ENCODE data around the gene CCDC137. TPM values are rescaled to one million over a fixed set of nuclear protein-coding genes. Genes with fewer than 3 reads are reported as not detected.

Gene CCDC137
- total RNA-seq, 3 donors from 2014 or later (not counting 1 experiment from before 2014, with no cell fraction given): 15.6 to 24.2 (median 22.1) TPM

DNA sequence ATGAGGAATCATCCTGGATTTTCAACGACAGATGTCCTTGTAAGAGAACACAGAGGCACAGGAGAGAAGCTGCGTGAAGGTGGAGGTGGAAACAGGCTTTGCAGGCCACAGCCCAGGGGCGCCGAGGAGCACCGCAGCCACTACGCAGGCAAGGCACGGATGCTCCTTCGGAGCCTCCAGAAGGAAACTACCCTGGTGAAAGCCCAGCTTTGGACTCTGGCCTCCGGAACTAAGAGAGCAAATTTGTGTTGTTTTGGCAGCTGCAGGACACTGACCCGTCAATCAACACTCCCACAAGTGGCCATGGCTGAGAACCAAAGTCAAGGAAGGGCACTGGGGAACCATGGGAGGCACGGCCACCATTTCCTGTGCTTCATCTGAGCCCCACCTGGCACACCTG, 13.6 kb downstream of the CCDC137 start:
- DNase-seq (no peak), ATAC-seq (no peak)
- Mint-ChIP-seq H3K4me3 (no peak overlapping the region), H3K9me3 (no peaks in the 10 kb centered on the region), H3K4me1 (peaks cover 14 to 23% of the 10 kb centered on the region in 2 donors), H3K36me3 (no peaks in the 10 kb centered on the region), H3K27ac (no peak overlapping the region), H3K27me3 (ENCODE audit: low read depth in 2 of 2) (no peaks in the 10 kb centered on the region)
- intact Hi-C loops (cut with micrococcal nuclease): no loop called here
- H3K36me3 ChIP-seq (ENCODE audit: control insufficient read depth, insufficient read depth, low read length): no peaks in the 10 kb centered on the region
- H3K4me1 ChIP-seq (ENCODE audit: control insufficient read depth, insufficient read depth, low read length): peaks cover 22% of the 10 kb centered on the region
- no peaks in the 10 kb centered on the region for H3K27me3 ChIP-seq (ENCODE audit: control insufficient read depth, insufficient read depth, low read length)
- TF ChIP-seq, protein P1, sequence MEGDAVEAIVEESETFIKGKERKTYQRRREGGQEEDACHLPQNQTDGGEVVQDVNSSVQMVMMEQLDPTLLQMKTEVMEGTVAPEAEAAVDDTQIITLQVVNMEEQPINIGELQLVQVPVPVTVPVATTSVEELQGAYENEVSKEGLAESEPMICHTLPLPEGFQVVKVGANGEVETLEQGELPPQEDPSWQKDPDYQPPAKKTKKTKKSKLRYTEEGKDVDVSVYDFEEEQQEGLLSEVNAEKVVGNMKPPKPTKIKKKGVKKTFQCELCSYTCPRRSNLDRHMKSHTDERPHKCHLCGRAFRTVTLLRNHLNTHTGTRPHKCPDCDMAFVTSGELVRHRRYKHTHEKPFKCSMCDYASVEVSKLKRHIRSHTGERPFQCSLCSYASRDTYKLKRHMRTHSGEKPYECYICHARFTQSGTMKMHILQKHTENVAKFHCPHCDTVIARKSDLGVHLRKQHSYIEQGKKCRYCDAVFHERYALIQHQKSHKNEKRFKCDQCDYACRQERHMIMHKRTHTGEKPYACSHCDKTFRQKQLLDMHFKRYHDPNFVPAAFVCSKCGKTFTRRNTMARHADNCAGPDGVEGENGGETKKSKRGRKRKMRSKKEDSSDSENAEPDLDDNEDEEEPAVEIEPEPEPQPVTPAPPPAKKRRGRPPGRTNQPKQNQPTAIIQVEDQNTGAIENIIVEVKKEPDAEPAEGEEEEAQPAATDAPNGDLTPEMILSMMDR (IDR thresholded peaks at IDR 0.05): no peak
- H3K27ac ChIP-seq (ENCODE audit: low read length): no peak overlapping the region
- H3K4me3 ChIP-seq (ENCODE audit: low read length): no peak overlapping the region
- no peaks in the 10 kb centered on the region for H3K9me3 ChIP-seq (ENCODE audit: control insufficient read depth, insufficient read depth, low read length)
- WGBS (ENCODE audit: insufficient coverage): 94% methylated on average over 11 of the region's 11 CpGs

DNA sequence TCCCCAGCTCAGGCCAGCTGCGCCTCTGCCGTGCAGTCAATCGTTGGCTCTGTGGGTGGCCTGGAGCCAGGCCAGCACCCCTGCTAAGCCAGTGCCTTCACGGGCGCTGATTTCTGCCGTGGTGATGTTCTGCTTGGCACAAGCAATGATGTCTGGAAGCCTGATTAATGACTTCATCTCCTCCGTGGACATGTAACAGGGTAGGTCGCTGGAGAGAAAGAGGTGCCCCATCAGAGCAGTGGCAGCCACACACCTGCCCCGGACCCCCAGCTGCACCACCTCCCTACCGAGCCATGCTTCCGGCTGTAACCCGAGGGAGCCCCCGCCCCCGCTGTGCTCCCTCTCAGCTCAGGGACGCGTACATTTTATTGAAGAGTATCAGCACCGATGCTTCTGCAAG, 15.1 kb downstream of the CCDC137 start:
- Mint-ChIP-seq H3K27me3 (ENCODE audit: low read depth in 2 of 2) (no peaks in the 10 kb centered on the region), H3K9me3 (no peaks in the 10 kb centered on the region), H3K36me3 (no peaks in the 10 kb centered on the region), H3K4me3 (peak overlapping the region; percentile 25), H3K27ac (no peak overlapping the region), H3K4me1 (peaks cover 7 to 24% of the 10 kb centered on the region in 2 donors)
- intact Hi-C loops (cut with micrococcal nuclease): no loop called here
- H3K36me3 ChIP-seq (ENCODE audit: control insufficient read depth, insufficient read depth, low read length): peaks cover 4% of the 10 kb centered on the region
- ATAC-seq (no peak), DNase-seq (no peak)
- no peak overlapping the region for H3K27ac ChIP-seq (ENCODE audit: low read length)
- peaks cover 30% of the 10 kb centered on the region for H3K4me1 ChIP-seq (ENCODE audit: control insufficient read depth, insufficient read depth, low read length)
- no peaks in the 10 kb centered on the region for H3K27me3 ChIP-seq (ENCODE audit: control insufficient read depth, insufficient read depth, low read length)
- no peak overlapping the region for H3K4me3 ChIP-seq (ENCODE audit: low read length)
- 95% methylated on average over 17 of the region's 17 CpGs for WGBS (ENCODE audit: insufficient coverage)
- TF ChIP-seq, protein P1 (IDR thresholded peaks at IDR 0.05): no peak
- H3K9me3 ChIP-seq (ENCODE audit: control insufficient read depth, insufficient read depth, low read length): no peaks in the 10 kb centered on the region

DNA sequence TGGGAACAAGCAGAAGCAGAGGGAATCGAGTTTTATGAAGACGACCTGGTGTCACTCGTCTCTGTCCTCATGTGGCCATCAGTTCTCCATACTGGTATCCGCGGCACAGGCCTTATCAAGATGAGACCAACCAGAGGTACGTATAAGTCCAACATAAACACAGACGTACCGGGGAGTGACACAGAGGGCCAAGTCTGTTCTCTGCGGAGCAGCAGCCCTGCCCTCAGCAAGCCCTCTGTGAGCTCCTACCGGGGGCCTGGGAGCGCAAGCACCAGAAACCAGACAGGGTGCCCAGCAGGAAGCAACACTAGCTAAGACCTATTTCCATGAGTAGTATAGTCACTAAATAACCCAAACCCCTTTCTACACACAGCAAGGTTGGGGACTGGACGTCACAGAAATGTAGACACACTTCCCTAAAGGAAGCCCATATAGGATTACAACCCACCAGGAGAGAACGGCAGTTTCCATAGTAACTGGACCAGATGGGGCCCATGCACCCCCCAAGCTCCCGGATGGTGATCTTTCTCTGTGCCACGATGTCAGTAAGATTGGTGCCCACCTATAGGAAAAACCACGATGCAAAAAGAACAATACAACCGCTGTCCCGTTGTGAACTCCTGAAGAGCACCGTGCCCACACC, 16.1 kb downstream of the CCDC137 start:
- 50% methylated on average over 19 of the region's 19 CpGs for WGBS (ENCODE audit: insufficient coverage)
- intact Hi-C loops (cut with micrococcal nuclease): loop anchor here (1.0 kb wide), 1 partner anchor 21 kb away; the partner anchor contains the start of gene MRPL12
- Histone ChIP-seq H3K27me3 (ENCODE audit: control insufficient read depth, insufficient read depth, low read length) (no peaks in the 10 kb centered on the region), H3K36me3 (ENCODE audit: control insufficient read depth, insufficient read depth, low read length) (peaks cover 14% of the 10 kb centered on the region), H3K9me3 (ENCODE audit: control insufficient read depth, insufficient read depth, low read length) (no peaks in the 10 kb centered on the region), H3K4me1 (ENCODE audit: control insufficient read depth, insufficient read depth, low read length) (peaks cover 30% of the 10 kb centered on the region), H3K27ac (ENCODE audit: low read length) (no peak overlapping the region), H3K4me3 (ENCODE audit: low read length) (peak overlapping the region; percentile 82)
- H3K4me3 Mint-ChIP-seq: peak overlapping the region; percentile 96
- TF ChIP-seq, protein P1 (IDR thresholded peaks at IDR 0.05): no peak
- H3K27ac Mint-ChIP-seq: peak overlapping the region; percentile 79 to 88
- no peaks in the 10 kb centered on the region for H3K9me3 Mint-ChIP-seq
- no peaks in the 10 kb centered on the region for H3K27me3 Mint-ChIP-seq (ENCODE audit: low read depth in 2 of 2)
- H3K4me1 Mint-ChIP-seq: peaks cover 7 to 32% of the 10 kb centered on the region in 2 donors
- no peaks in the 10 kb centered on the region for H3K36me3 Mint-ChIP-seq
- ATAC-seq: no peak
- DNase-seq: no peak

DNA sequence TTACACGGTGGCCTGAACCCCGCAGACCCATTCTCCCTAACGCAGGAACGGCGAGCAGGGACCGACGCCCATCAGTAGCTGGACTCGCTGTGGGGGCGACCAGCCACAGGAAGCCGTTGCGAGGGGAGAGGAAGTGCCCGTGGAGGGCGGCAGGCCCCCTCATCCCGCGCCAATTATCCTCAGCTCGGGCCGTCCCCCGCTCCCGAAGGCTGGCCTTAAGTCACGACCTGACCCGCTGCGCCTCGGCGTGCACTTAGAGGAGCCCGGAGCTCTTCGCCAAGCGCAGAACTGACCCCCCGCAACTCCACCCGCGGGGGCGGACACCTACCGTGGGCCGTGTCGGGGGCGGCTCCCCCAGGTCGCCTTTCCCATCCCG, 16.7 kb downstream of the CCDC137 start:
- Histone ChIP-seq H3K36me3 (ENCODE audit: control insufficient read depth, insufficient read depth, low read length) (peaks cover 16% of the 10 kb centered on the region), H3K27ac (ENCODE audit: low read length) (peak overlapping the region; percentile 39), H3K4me1 (ENCODE audit: control insufficient read depth, insufficient read depth, low read length) (peaks cover 30% of the 10 kb centered on the region), H3K4me3 (ENCODE audit: low read length) (peak overlapping the region; percentile 82), H3K9me3 (ENCODE audit: control insufficient read depth, insufficient read depth, low read length) (no peaks in the 10 kb centered on the region), H3K27me3 (ENCODE audit: control insufficient read depth, insufficient read depth, low read length) (no peaks in the 10 kb centered on the region)
- 0% methylated on average over 37 of the region's 37 CpGs for WGBS (ENCODE audit: insufficient coverage)
- no peaks in the 10 kb centered on the region for H3K9me3 Mint-ChIP-seq
- intact Hi-C loops (cut with micrococcal nuclease): loop anchor here (1.0 kb wide), 1 partner anchor 20 kb away; the partner anchor contains the start of gene MRPL12
- peak overlapping the region; percentile 79 to 88 for H3K27ac Mint-ChIP-seq
- no peaks in the 10 kb centered on the region for H3K27me3 Mint-ChIP-seq (ENCODE audit: low read depth in 2 of 2)
- peak in 1 of 3 donors; percentile 1 for ATAC-seq
- TF ChIP-seq, protein P1 (IDR thresholded peaks at IDR 0.05): no peak
- H3K4me3 Mint-ChIP-seq: peak overlapping the region; percentile 96
- no peak for DNase-seq
- peaks cover 7 to 32% of the 10 kb centered on the region in 2 donors for H3K4me1 Mint-ChIP-seq
- no peaks in the 10 kb centered on the region for H3K36me3 Mint-ChIP-seq

Data from natural killer cell (primary cell).